IMR-90 (cell line): ENCODE results near the gene GALNT9. TPM values are rescaled to one million over a fixed set of nuclear protein-coding genes. Genes with fewer than 3 reads are reported as not detected.

Experiments
- ATAC-seq: fragments of 200-7000 bp; cut with Tn5 transposase; 2 replicates; pipeline ENCODE4 v1.9.1; 2020; ENCODE audit warnings: low read depth, mild to moderate bottlenecking, moderate library complexity
- BruUV-seq: library from RNA; stranded (reverse); fragments of 400-500 nt; replicated peaks from 2 replicates; lab custom pipeline; 2021; lab: Mats Ljungman, UMichigan
- CTCF ChIA-PET: fragments of 300-600 bp; formaldehyde crosslinking; extraction: SDS; loops from one replicate; lab custom pipeline; 2021; ENCODE audit warnings: antibody characterized with exemption; lab: Yijun Ruan, JAX
- POLR2A ChIA-PET: fragments of 300-600 bp; sonication (Branson Sonifier 250); formaldehyde crosslinking; loops from one replicate; lab custom pipeline; 2022; ENCODE audit warnings: antibody characterized with exemption; ENCODE audit not compliant: unreplicated experiment; lab: Charles Lee
- DNase-seq: peaks from one replicate; pipeline ENCODE4 v3.0.0; 2013
- H2AFZ ChIP-seq: replicated peaks from 2 replicates; pipeline ENCODE3; 2013; ENCODE audit warnings: low read length, mild to moderate bottlenecking; ENCODE audit not compliant: poor library complexity
- H2AK5ac ChIP-seq: 2 replicates; pipeline ENCODE4 v1.6.1; 2013; ENCODE audit warnings: low read depth, low read length, inconsistent platforms
- H2AK9ac ChIP-seq: replicated peaks from 2 replicates; pipeline ENCODE3; 2013; ENCODE audit warnings: mild to moderate bottlenecking, low read depth, low read length, moderate library complexity; ENCODE audit not compliant: poor library complexity
- H2BK120ac ChIP-seq: 2 replicates; pipeline ENCODE4 v1.6.1; 2013; ENCODE audit warnings: low read depth, low read length, inconsistent platforms
- H2BK15ac ChIP-seq: 3 replicates; pipeline ENCODE4 v1.6.1; 2013; ENCODE audit warnings: low read depth, low read length, inconsistent platforms
- H2BK20ac ChIP-seq: 2 replicates; pipeline ENCODE4 v1.6.1; 2013; ENCODE audit warnings: low read depth, mild to moderate bottlenecking, inconsistent platforms, low read length, moderate library complexity
- H2BK5ac ChIP-seq: 2 replicates; pipeline ENCODE4 v1.6.1; 2013; ENCODE audit warnings: mild to moderate bottlenecking, low read depth, low read length, inconsistent platforms; ENCODE audit not compliant: poor library complexity, severe bottlenecking
- H3K14ac ChIP-seq: replicated peaks from 2 replicates; pipeline ENCODE4 v1.6.1; 2013; ENCODE audit warnings: low read depth, low read length, inconsistent platforms
- H3K18ac ChIP-seq: 2 replicates; pipeline ENCODE4 v1.6.1; 2013; ENCODE audit warnings: low read depth, low read length, control low read depth
- H3K23ac ChIP-seq: 2 replicates; pipeline ENCODE4 v1.6.1; 2013; ENCODE audit warnings: low read depth, low read length, inconsistent platforms
- H3K27ac ChIP-seq: 2 replicates; pipeline ENCODE4 v1.5.1; 2013; ENCODE audit warnings: mild to moderate bottlenecking, control low read depth, low read length; ENCODE audit not compliant: insufficient read depth
- H3K27me3 ChIP-seq: 2 replicates; pipeline ENCODE4 v1.6.1; 2013; ENCODE audit warnings: low read length; ENCODE audit not compliant: control insufficient read depth, insufficient read depth
- H3K36me3 ChIP-seq: 2 replicates; pipeline ENCODE4 v1.6.1; 2013; ENCODE audit warnings: low read length, mixed read lengths; ENCODE audit not compliant: control insufficient read depth, insufficient read depth
- H3K4ac ChIP-seq: 2 replicates; pipeline ENCODE4 v1.6.1; 2013; ENCODE audit warnings: low read depth, low read length, inconsistent platforms
- H3K4me1 ChIP-seq: 2 replicates; pipeline ENCODE4 v1.6.1; 2013; ENCODE audit warnings: low read length, mixed read lengths; ENCODE audit not compliant: control insufficient read depth, insufficient read depth
- H3K4me2 ChIP-seq: 2 replicates; pipeline ENCODE4 v1.6.1; 2013; ENCODE audit warnings: low read depth, mild to moderate bottlenecking, control low read depth, low read length, moderate library complexity
- H3K4me3 ChIP-seq: 2 replicates; pipeline ENCODE4 v1.5.1; 2013; ENCODE audit warnings: low read depth, mild to moderate bottlenecking, control low read depth, low read length, moderate library complexity; ENCODE audit not compliant: insufficient read depth
- H3K56ac ChIP-seq: 2 replicates; pipeline ENCODE4 v1.6.1; 2013; ENCODE audit warnings: low read length, inconsistent platforms; ENCODE audit not compliant: insufficient read depth; ENCODE audit errors: extremely low read depth
- H3K79me1 ChIP-seq, 2 experiments: 2 replicates each; pipeline ENCODE4 v1.6.1; 2013; ENCODE audit warnings: low read length in 2 of 2, inconsistent platforms in 1 of 2, low read depth in 1 of 2
- H3K9ac ChIP-seq: 2 replicates; pipeline ENCODE4 v1.6.1; 2013; ENCODE audit warnings: low read depth, low read length, control low read depth
- H3K9me1 ChIP-seq: 2 replicates; pipeline ENCODE4 v1.6.1; 2013; ENCODE audit warnings: low read length, inconsistent platforms; ENCODE audit not compliant: insufficient read depth
- H3K9me3 ChIP-seq: 2 replicates; pipeline ENCODE4 v1.6.1; 2013; ENCODE audit warnings: low read length; ENCODE audit not compliant: control insufficient read depth, insufficient read depth
- H4K20me1 ChIP-seq: 2 replicates; pipeline ENCODE4 v1.6.1; 2013; ENCODE audit warnings: low read length, inconsistent platforms; ENCODE audit not compliant: insufficient read depth
- H4K5ac ChIP-seq: 2 replicates; pipeline ENCODE4 v1.6.1; 2013; ENCODE audit warnings: mild to moderate bottlenecking, low read depth, low read length, control low read depth
- H4K8ac ChIP-seq, 2 experiments: 2 replicates each; pipeline ENCODE4 v1.6.1; 2013; ENCODE audit warnings: low read depth in 2 of 2, low read length in 2 of 2, control low read depth in 1 of 2, inconsistent platforms in 1 of 2
- H4K91ac ChIP-seq: 2 replicates; pipeline ENCODE4 v1.6.1; 2013; ENCODE audit warnings: low read depth, low read length, inconsistent platforms; ENCODE audit not compliant: insufficient read depth
- MXI1 ChIP-seq: IDR thresholded peaks from 2 replicates; pipeline ENCODE4 v1.6.1; 2012; ENCODE audit warnings: low read depth, mild to moderate bottlenecking, low read length, moderate library complexity, borderline replicate concordance
- RCOR1 ChIP-seq: IDR thresholded peaks from 2 replicates; pipeline ENCODE4 v1.6.1; 2012; ENCODE audit warnings: mild to moderate bottlenecking, low read length, improper control_type of control experiment; ENCODE audit not compliant: insufficient replicate concordance
- RFX5 ChIP-seq: IDR thresholded peaks from 2 replicates; pipeline ENCODE4 v1.8.0; 2012; ENCODE audit warnings: low read depth, mild to moderate bottlenecking, low read length, moderate library complexity
- SMC3 ChIP-seq: fragments of 150-350 bp; IDR thresholded peaks from 2 replicates; pipeline ENCODE4 v1.6.1; 2016; ENCODE audit warnings: low read depth, mild to moderate bottlenecking, antibody characterized with exemption, low read length, moderate library complexity
- USF2 ChIP-seq: fragments of 150-350 bp; IDR thresholded peaks from 2 replicates; pipeline ENCODE4 v1.6.1; 2017; ENCODE audit warnings: mild to moderate bottlenecking, antibody characterized with exemption, low read length, low read depth
- WGBS, 2 experiments: methylation state at CpG; one replicate each; pipeline versions ENCODE4 v1.1.5 to v1.1.7; 2013; ENCODE audit warnings: missing lambda C conversion rate in 2 of 2; ENCODE audit not compliant: insufficient read length in 1 of 2; ENCODE audit errors: extremely low coverage in 2 of 2; 5-methylcytosine and 5-hydroxymethylcytosine counted together
- dilution Hi-C: fragments of 300-500 bp; cut with HindIII; formaldehyde crosslinking; loops from one replicate; pipeline ENCODE4 v1.14.3; 2018; ENCODE audit warnings: low sequenced_read_pairs; ENCODE audit not compliant: unreplicated experiment
- in situ Hi-C: fragments of 300-500 bp; cut with MboI; formaldehyde crosslinking; loops from 3 replicates; pipeline ENCODE4 v1.14.3; 2019; ENCODE audit warnings: low sequenced_read_pairs, inconsistent platforms, mixed read lengths
- intact Hi-C: fragments of 100-400 bp; cut with micrococcal nuclease; formaldehyde crosslinking; loops from 2 replicates; pipeline ENCODE4 v1.10.0; 2022
- polyA plus RNA-seq, 3 experiments: library from polyadenylated mRNA; depleted of rRNA; stranded (reverse); fragments of >200 nt; gene quantifications; 2 replicates each; pipeline ENCODE4 v1.2.3, GENCODE V29; 2012; ENCODE audit warnings: low replicate concordance in 1 of 3
- total RNA-seq: library from RNA; depleted of rRNA; stranded (reverse); fragments of >200 nt; gene quantifications from 2 replicates; pipeline ENCODE4 v1.2.3, GENCODE V29; 2012

The GALNT9 gene
- total and polyA plus RNA-seq, 2 of the 4 experiments (the other 2 are of a cell fraction) = under 0.01 to 0.12 TPM

- TF ChIP-seq USF2 = no peak
- no peak for TF ChIP-seq RFX5
- TF ChIP-seq MXI1 = no peak
- TF ChIP-seq SMC3 = no peak
Measured at GRCh38 chr12:132320767-132321211, 8.6 kb downstream of the GALNT9 start (continued).

- H2BK5ac ChIP-seq = no peak overlapping the region
- no peak overlapping the region for H2AK5ac ChIP-seq
- TF ChIP-seq RFX5 (no peak), USF2 (no peak), RCOR1 (no peak)
- H2BK20ac ChIP-seq = no peak overlapping the region
- H4K5ac ChIP-seq = no peak overlapping the region
- BruUV-seq = no TSS peak
- no peak overlapping the region for H3K27ac ChIP-seq
- no peak overlapping the region for H3K4ac ChIP-seq
- H3K9ac ChIP-seq = no peak overlapping the region
- no peaks in the 10 kb centered on the region for H3K9me1 ChIP-seq
- no peak overlapping the region for H2AFZ ChIP-seq
- peaks cover 2% of the 10 kb centered on the region; the same call in 1 of the 2 replicates for H3K9me3 ChIP-seq
- intact Hi-C loops (no loop called here), in situ Hi-C loops (no loop called here), dilution Hi-C loops (no loop called here)
- ATAC-seq (no peak), DNase-seq (no peak)
- H4K8ac ChIP-seq = no peak overlapping the region
- no CpG with 5 or more reads among the region's 29 CpGs for WGBS, 2 experiments
- no peak overlapping the region for H3K56ac ChIP-seq
- H2AK9ac ChIP-seq = no peak overlapping the region
- no peaks in the 10 kb centered on the region for H3K36me3 ChIP-seq
- no peaks in the 10 kb centered on the region for H3K4me1 ChIP-seq
- H3K14ac ChIP-seq = no peak overlapping the region
- H4K91ac ChIP-seq = no peak overlapping the region
- no peak overlapping the region for H3K18ac ChIP-seq
- POLR2A ChIA-PET = no interaction called here
- no peak overlapping the region for H3K23ac ChIP-seq
- no peak overlapping the region for H2BK120ac ChIP-seq
- no peak overlapping the region for H2BK15ac ChIP-seq
- no peaks in the 10 kb centered on the region for H3K79me1 ChIP-seq
- CTCF ChIA-PET = no interaction called here
- H3K4me3 ChIP-seq = no peak overlapping the region
- H3K4me2 ChIP-seq = no peak overlapping the region
- no peaks in the 10 kb centered on the region for H4K20me1 ChIP-seq
- H3K27me3 ChIP-seq = peaks cover 12% of the 10 kb centered on the region; the same call in 1 of the 2 replicates
Measured at GRCh38 chr12:132319991-132320570, 9.3 kb downstream of the GALNT9 start.
